ENCODE results near the gene ATG16L2.

Gene ATG16L2

GRCh38 chr11:72831521-72832300 is 17.5 kb downstream of the ATG16L2 start:
- DNase-seq (ENCODE audit: low read depth), result peak; percentile 32
- peak; percentile 99 for TF ChIP-seq CTCF (IDR thresholded peaks at IDR 0.05; ENCODE audit: control insufficient read depth, extremely low read depth, insufficient read depth)

GRCh38 chr11:72832301-72833082 is 18.3 kb downstream of the ATG16L2 start:
- no peak for TF ChIP-seq CTCF (IDR thresholded peaks at IDR 0.05; ENCODE audit: control insufficient read depth, extremely low read depth, insufficient read depth)
- H3K4me3 ChIP-seq (ENCODE audit: low read depth, low read length), result no peak overlapping the region
- no peak for DNase-seq (ENCODE audit: low read depth)

More at GRCh38 chr11:72831521-72832300, 17.5 kb downstream of the ATG16L2 start:
- no peak overlapping the region for H3K4me3 ChIP-seq (ENCODE audit: low read depth, low read length)

- no peak overlapping the region for H3K4me3 ChIP-seq (ENCODE audit: low read depth, low read length)
- DNase-seq (ENCODE audit: low read depth), result no peak
- TF ChIP-seq CTCF (IDR thresholded peaks at IDR 0.05; ENCODE audit: control insufficient read depth, extremely low read depth, insufficient read depth), result no peak
Measured at GRCh38 chr11:72833083-72833733, 19.0 kb downstream of the ATG16L2 start.

GRCh38 chr11:72833811-72834493 is 19.7 kb downstream of the ATG16L2 start:
- no peak for TF ChIP-seq CTCF (IDR thresholded peaks at IDR 0.05; ENCODE audit: control insufficient read depth, extremely low read depth, insufficient read depth)
- peak; percentile 27 for DNase-seq (ENCODE audit: low read depth)

DNA sequence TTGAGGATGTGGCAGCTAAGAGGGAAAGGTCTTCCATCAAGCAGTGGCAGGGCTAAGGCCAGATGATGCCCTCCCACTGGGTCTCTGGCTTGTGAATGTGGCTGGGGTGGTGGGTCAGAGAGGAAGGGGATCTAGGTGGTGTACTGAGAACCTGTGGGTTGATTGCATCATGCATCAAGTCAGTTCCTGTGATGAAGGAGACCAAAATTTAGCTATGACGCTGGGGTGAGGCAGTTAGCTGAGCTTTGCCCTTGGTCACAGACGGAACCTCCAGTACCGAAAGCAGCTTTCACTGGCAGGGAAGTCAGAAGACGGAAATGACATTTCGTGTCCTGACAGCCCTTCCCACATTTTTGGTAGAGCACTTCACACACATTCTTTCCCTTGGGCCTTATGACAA is 20.7 kb downstream of the ATG16L2 start:
- no peak for DNase-seq (ENCODE audit: low read depth)
- no peak overlapping the region for H3K4me3 ChIP-seq (ENCODE audit: low read depth, low read length)
- TF ChIP-seq CTCF (IDR thresholded peaks at IDR 0.05; ENCODE audit: control insufficient read depth, extremely low read depth, insufficient read depth), result no peak

More at GRCh38 chr11:72833811-72834493, 19.7 kb downstream of the ATG16L2 start:
- no peak overlapping the region for H3K4me3 ChIP-seq (ENCODE audit: low read depth, low read length)

DNA sequence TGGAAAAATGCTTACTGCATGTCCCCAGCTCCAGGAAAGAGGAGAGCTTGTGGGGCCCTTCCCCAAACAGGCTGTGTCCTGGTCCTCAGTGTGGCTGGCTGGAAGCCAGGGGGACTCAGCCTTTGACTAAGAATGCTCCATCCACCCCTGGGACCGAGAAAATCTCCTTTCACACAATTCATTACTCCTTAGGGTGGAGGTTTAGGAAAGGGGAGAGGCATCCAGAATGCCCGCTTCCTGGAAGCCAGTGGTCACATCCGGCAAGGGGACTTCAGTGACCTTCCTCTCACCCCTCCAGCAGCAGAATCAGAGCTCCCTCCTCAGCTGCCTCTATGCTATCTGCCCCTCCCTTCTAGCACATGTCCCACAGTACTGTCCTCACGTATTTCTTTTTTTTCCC is 21.9 kb downstream of the ATG16L2 start:
- no peak for DNase-seq (ENCODE audit: low read depth)
- no peak overlapping the region for H3K4me3 ChIP-seq (ENCODE audit: low read depth, low read length)
- TF ChIP-seq CTCF (IDR thresholded peaks at IDR 0.05; ENCODE audit: control insufficient read depth, extremely low read depth, insufficient read depth), result no peak
